COLO668 (cell line): ENCODE results near the gene C2CD2.
A peak's percentile ranks its signal among the peaks of the same experiment; 100 is the strongest.
"Not testable (repeated sequence)": the region's sequence is repeated elsewhere in the genome, so short reads cannot be mapped to it uniquely, and the experiment has no call there.

Source experiments
- DNase-seq: peaks from one replicate; lab custom pipeline; 2025; ENCODE audit not compliant: unreplicated experiment; lab: John Stamatoyannopoulos, UW

C2CD2 gene

DNA sequence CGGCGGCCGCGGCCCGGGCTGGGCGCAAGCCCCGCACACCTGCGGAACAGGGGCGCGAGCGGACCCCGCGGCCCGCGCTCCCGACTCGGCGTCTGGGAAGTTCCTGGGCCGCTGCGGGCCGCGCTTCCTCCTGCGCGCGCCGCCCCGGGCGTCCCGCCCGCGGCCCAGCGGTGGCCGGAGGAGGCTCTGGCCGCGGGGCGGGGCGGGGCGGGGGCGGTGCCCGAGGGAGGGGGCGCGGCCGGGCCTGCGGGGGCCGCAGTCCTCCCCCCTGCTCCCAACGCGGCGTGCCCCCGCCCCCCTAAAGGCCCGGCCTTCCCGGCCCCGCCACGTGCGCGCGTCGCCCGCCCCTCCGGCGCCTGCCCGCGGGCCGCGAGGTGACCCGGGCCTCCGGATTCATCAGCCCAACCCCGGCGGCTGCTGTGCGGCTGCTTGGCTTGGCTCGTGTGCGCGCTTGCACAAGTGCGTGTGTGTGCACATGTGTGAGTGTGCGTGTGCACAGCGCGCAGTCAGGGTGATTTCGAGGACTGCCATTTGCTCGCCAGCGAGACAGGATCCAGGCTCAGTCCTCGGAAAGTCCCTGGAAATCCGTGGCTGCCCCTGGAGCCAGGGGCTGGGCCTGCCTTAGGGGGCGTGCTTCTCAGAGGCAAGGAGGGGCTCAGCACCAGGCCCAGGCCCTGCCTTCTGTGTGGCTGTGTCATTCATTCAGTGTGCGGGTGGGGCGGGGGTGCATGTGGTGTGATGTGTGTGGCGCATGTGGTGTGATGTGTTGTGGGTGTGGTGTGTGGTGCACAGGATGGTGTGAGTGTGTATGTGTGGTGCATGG, at the start of gene C2CD2:
Gene C2CD2 (minus strand): TSS at position 188 of the 823 bp plus-strand sequence. CDS start 370 bp downstream, outside the sequence.
- DNase-seq = peak; percentile 61

DNA sequence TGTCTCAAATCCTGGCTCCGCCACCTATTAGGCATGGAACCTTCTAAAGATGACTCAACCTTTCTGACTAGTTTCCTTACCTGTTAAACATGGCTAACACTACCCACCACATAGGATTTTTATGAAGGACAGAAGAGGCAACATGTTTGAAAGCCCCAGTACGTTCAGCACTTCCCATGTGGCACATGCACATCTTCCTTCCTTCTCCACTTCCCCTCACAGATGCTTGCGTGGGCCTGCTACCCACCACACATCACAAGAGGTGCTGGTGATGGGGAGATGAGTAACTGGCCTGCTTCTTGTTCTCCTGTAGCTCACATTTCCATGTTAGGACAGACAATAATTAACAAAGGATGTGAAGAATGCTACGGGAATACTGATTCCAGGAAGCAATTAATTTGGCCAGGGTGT, 49.2 kb upstream of the C2CD2 start:
- DNase-seq = no peak

DNA sequence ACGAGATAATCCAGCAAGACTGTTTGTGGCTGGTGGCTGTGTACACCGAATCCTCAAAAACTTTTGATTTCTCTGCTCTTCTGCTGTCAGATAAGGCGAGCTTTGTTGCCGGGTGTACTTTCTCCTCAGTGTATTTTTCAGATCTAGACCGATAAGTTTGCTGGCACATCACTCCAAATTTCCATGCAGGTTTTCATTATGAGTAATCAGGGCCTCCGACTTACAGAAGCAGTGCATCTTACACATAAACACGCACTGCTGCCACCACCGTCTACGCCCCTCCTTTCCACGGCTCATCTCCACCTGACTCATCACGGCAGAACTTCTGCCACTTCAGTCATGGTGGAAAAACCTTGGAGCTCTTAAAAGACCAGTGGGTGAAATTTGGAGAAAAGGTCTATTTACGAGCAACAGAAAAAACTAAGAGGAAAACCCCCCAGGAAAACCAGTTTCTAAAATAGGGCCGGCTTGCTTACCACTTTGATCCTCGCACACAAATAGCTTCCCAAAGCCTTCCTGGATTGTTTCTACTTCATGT, 48.7 kb upstream of the C2CD2 start:
- no peak for DNase-seq

DNA sequence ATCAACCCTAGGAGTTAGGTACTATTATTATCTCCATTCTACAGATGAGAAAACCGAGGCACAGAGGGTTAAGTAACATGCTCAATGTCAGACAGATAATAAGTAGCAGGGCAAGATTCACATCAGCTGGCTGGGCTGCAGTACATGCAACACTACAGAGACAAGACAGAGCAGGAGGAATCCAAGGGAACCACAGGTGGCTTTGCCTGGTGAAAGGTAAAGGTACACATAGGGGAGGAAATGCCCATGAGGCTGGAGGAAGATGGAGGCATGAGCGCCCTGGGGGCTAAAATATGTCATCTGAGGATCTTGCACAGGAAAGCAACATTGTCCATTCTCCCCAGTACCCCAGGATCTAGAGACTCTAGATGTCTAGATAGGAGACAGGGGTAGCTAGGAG, 48.0 kb upstream of the C2CD2 start:
- DNase-seq = no peak

DNA sequence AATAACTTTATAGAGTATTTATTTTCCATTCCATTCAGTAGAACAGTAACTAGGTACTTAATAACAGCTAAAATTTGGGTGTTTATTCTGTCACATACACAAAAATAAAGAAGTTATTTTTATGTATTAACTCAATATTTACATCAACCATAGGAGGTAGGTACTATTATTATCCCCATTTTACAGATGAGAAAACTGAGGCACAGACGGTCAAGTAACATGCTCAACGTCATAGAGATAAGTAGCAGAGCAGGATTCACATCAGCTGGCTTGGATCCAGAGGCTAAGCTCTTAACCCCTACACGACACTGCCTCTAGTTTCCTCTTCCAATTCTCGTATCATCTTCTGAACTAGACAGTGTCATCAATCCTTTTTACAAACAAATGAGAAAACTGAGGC, 47.1 kb upstream of the C2CD2 start:
- no peak for DNase-seq

DNA sequence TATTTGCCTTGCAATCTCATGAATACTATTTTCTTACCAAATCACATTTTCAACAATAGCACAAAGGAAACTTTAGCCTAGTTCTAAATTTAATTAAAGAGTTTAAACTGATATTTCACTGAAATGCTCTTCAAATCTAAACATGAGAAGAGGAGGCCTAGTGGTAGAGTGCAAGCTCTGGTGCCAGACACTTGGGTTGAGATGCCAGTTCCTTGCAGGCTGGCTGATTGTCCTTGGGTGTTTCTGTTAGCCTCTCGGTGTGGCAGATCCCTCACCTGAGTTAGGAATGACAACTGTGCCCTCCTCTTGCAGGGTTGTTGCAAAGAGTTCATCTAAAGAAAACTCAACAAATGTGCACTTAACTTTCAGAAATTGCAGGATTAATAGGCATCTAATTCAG, 43.8 kb upstream of the C2CD2 start:
- no peak for DNase-seq

DNA sequence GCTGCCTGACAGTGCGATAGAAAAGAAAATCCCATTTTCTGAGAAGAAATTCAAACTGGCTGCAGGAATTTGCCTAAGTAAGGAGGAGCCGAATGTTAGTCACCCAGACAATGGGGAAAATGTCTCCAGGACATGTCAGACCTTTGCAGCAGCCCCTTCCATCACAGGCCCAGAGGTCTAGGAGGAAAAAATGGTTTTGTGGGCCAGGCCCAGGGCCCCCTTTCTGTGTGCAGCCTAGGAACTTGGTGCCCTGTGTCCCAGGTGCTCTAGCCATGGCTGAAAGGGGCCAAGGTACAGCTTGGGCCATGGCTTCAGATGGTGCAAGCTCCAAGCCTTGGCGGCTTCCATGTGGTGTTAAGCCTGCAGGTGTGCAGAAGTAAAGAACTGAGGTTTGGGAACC, 41.8 kb upstream of the C2CD2 start:
- no peak for DNase-seq

DNA sequence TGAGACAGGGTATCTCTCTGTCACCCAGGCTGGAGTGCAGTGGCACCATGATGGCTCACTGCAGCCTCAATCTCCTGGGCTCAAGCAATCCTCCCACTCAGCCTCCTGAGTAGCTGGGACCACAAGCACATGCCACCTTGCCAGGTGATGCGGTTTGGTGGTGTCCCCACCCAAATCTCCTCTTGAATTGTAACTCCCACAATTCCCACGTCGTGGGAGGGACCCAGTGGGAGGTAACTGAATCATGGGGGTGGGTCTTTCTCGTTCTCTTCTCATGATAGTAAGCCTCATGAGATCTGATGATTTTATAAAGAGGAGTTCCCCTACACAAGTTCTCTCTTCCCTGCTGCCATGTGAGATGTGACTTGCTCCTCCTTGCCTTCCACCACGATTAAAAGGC, 40.8 kb upstream of the C2CD2 start:
- not testable (repeated sequence) for DNase-seq

DNA sequence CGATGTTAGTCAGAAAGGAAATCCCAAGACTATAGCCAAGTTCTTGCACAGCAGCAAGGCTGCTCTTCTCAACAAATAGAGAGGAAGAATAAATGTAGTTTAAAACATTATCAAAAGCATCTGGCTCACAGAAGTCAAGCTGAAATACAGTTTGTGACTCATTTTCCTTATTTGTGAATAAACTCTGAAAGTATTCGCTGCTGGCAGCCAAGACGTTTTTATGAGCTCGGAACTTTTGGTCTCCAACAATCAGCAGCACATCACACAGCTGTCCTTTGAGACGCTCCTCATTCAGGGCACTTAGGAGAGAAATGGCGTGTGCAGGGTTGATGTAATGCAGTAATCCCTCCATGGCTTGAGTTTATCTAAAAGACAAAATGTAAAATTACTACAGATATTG, 39.9 kb upstream of the C2CD2 start:
- DNase-seq = no peak

DNA sequence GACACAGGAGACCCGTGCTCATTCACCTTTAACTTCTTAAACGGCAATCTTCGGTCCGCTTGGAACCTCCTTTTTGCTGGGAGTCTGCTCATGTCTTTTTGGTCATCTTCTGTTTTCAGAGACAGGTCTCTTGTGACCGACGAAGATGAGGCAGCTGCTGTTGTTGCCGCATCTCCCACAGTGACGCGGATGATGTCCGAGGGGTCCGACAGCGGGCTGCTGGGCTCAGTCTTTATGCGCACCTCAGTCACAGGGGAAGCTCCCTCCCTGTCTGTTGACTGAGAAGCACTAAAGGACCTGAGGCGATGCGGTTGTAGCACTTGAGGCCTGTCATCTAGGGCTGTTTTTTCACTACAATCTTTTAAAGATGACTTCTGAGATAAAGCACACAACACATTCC, 38.8 kb upstream of the C2CD2 start:
- no peak for DNase-seq

DNA sequence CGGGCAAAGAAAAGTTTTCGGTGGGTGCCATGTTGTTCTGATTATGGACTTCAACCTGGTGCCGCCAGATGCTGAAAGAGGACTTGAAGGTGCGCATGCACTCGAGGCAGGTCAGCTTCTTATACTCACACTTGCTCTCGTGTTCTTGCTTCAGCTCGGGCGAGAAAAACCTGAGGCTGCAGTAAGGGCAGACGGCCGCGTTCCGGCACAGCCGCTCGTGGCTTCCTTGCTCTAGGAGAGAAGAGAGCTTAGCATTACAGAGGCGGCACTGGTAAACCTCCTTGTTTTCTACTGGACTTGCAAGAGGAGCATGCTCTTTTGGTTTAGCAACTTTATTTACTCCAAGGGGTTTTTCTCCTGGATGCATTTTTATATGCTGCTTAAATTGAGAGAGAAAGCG, 37.8 kb upstream of the C2CD2 start:
- no peak for DNase-seq

DNA sequence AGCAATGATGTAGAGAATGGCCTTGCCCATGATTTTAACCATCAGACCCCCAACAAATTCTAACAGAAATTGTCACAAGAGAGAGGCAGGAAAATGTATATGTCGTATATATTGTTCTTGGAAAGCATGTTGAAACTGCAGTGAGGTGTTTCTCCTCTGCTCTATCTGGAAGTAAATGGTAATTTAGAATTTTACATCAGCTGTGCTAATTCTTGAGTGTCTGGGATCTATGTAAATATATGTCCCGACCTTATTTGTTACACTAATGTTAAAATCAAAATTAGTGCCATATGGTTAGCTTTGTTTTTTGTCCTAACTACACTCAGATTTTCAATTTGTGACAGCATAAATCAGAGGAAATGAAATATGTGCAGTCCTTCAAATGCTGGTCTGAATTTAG, 35.9 kb upstream of the C2CD2 start:
- DNase-seq = no peak

DNA sequence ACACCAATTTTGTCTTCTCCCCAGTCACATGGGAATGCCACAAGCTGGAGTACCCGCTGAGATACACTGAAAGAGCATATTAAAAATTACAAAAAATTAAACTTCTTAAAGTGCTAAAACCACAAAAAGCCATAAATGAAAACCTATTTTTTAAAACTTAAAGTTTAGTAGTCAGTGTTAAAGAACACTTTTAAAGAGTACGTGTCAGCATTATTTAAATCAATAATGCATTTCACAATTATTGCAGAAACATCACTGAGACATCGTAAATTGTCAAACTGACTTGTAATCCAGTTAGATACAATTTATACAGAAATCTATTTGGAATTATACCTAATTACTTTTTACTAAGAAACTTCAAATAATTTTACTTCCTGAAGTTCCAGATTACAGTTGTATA, 33.5 kb upstream of the C2CD2 start:
- DNase-seq = no peak

DNA sequence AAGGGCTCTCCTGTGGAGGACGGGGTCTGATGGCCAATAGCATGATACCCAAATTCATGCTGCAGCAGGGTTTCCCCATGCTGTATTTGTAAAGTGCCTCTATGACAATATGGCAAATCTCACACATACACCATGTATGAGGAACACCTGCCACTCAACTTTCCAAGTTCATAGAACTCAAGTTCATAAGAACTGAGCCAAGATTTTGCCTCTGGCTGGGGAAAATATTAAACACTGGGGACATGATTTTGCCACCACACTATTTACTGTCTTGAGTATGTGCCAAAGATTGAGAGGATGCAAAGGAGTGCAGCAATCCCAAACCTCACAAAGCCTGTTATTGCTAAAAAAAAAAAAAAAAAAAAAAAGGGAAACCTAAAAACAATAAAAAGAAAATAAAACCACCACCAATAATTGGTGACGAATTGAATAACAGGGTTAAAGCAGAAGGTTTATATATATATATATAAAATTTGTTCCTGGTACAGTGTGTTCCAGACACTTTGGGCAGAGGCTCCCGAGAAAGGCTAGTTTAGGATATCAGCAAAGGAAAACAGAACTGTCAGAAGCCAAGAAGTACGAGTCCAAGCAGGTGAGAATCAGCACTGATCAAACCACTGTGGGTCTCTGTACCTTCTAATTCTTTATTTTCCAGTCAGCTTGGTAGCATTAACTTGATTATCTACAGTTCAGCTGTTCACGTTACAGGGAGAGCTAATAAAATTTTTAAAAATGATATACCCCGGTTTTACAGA, 32.0 kb upstream of the C2CD2 start:
- DNase-seq = no peak

DNA sequence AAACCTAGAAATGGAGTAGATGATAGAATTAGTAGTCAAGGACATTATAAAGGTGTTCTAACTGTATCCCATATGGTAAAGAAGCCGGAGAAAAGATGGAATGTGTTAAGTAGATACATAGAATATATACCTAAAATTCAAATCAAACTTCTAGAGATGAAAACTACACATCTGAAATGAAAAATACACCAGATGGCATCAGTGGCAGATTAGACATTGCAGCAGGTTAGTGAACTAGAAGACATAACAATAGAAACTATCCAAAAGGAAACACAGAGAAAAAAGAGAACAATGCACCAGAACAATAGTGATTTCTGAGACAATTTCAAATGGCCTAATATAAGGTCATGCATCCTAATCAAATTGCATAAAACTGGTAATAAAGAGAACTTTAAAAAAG, 29.4 kb upstream of the C2CD2 start:
- no peak for DNase-seq

DNA sequence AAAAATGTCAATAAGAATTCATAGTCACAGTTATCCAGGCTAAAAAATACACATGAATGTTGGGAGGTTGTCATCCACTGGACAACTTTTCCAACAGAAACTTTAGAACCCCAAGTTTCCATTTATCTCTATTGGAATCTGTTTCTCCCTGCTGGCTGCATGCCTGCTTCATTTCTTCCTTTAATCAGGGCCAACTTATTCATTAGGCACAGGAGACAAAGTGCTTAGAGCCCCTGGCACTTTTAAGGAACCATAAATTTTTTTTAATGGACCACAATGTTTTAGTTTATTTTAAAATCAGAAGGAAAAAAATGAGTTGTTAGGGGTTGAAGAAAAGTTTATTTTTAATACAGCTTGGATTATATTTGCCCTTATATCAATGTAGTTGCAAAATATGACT, 26.7 kb upstream of the C2CD2 start:
- no peak for DNase-seq

DNA sequence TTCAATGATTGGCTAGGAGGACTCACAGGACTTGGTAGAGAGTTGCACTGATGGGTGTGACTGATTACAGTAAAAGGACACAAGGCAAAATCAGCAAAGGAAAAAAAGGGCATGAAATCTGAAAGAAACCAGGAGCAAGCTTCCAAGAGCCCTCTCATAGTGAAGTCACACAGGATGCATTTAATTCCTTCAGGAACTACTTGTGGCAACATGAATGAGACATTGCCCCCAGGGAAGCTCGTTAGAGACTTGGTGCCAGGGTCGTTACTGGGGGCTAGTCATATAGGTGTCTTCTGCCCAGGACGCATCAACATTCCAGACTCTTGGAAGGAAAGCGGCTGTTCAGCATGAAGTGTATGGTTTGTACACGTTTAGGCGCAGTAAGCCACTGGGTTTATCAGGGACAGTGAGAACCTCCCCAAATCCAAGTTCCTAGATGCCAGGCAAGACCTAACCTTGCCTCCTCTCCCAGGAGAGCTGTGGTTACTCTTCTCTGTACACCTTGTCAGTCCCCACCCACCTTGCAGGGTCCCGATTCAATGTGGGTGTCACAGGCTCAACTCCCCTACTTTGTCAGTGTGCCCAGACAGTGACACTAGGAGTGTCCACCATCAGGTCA, 26.0 kb upstream of the C2CD2 start:
- no peak for DNase-seq

DNA sequence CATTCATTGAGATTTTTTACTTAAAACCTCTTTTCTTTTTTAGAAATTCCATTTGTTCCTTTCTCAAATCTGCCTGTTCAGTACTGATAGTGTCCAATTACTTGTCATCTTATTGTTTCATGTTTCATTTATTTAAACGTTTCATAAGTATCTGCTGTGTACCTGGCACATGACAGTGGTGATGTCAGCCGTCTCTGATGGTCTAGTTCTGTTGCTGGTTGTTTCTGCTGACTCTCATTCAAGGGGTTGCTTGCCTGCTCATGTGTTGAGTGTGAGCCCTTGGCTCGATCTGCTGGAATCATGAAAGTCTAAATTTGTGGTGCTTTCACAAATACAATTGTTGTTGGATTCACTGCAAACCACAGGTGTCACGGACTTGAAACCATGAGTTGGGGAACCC, 25.5 kb upstream of the C2CD2 start:
- DNase-seq = no peak

DNA sequence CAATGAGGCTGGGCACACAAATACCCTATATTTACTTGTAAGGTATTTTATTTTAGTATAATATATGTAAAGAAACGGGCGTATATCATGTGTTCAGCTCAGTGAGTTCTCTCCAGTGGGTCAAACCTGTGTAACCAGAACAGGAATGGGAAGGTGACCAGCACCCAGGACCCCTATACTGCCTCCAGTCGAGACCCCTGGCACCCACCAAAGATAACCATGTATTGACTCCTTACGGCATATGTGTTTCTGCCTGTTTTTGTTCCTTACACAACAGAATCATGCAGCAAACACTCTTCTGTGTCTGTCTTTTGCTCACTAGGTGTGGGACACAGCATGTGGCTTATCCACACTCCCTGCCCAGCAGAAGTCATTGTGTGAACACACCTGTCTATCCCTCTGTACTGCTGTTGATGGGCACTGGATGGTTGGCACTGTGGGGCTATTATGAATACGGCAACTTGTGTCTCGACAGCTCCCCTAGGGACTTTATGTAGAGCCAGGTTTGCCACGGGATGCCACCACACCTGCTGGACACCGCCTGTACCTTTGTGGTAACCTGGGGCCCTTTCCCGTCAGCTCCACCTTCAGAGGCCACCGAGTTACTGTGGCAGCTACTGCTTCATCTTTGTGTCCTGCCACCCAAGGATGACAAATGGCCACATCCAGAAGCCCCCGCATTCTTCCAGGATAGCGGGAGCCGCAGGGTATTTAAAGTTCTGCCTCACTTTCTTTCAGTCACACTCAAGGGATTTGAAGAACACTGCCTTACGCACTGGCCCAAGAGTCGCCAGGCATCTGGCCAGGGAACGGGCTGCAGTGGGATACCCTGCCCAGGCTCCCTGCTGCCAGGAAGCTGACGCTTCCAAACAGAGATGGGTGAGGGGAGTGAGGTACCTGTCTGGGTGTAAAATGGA, 23.5 kb upstream of the C2CD2 start:
- DNase-seq = no peak

DNA sequence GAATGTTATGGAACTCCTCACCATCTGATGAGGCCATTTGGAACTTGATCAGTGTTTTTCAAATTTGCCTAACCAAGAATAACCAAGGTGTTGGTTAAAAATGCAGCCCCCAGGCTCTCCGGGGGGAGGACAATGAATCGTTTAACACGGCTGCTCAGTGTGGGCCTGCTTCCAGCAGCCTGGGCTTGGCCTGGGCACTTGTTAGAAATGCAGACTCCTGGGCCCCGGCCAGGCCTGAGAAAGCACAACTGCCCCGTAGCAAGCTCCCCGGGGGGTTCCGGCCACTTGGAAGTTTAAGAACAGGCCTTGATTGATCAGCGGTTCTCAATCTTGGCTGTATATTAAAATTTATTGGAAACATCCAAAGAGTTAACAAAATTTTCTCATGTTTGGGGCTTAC, 22.8 kb upstream of the C2CD2 start:
- DNase-seq = no peak
